GM23338 (cell line): ENCODE results near the gene C6orf89. TPM values are rescaled to one million over a fixed set of nuclear protein-coding genes. Genes with fewer than 3 reads are reported as not detected.

Source experiments
- CTCF ChIP-seq, 2 experiments: fragments of 200-600 bp in 1 of 2; sonication (generic) in 1 of 2; conservative IDR thresholded peaks; 2 replicates each; pipeline versions ENCODE4 v1.5.1 to v1.6.1; 2016 to 2017; ENCODE audit warnings: antibody characterized with exemption in 2 of 2, low read depth in 2 of 2, mild to moderate bottlenecking in 2 of 2, moderate library complexity in 1 of 2
- ETS1 ChIP-seq: IDR thresholded peaks from 2 replicates; pipeline ENCODE4 v1.6.1; 2016; ENCODE audit warnings: antibody characterized with exemption
- EZH2 ChIP-seq: fragments of 200-600 bp; sonication (generic); IDR thresholded peaks from one replicate; pipeline ENCODE4 v1.8.0; 2017; ENCODE audit warnings: antibody characterized with exemption, mild to moderate bottlenecking, low read depth; ENCODE audit not compliant: unreplicated experiment
- POLR2AphosphoS5 ChIP-seq: IDR thresholded peaks from 2 replicates; pipeline ENCODE4 v1.6.1; 2016; ENCODE audit warnings: antibody characterized with exemption, low read depth
- ZNF114 ChIP-seq: fragments of 250-450 bp; sonication (Bioruptor Pico); IDR thresholded peaks from 2 replicates; pipeline ENCODE4 v1.5.0; 2020; ENCODE audit warnings: mild to moderate bottlenecking, moderate library complexity
- ZNF331 ChIP-seq: fragments of 250-450 bp; sonication (Bioruptor Pico); IDR thresholded peaks from 2 replicates; pipeline ENCODE4 v1.5.0; 2020; ENCODE audit warnings: low read depth, mild to moderate bottlenecking, moderate library complexity
- ZNF462 ChIP-seq: fragments of 250-450 bp; sonication (Bioruptor Pico); IDR thresholded peaks from 2 replicates; pipeline ENCODE4 v1.5.0; 2020; ENCODE audit warnings: mild to moderate bottlenecking, moderate library complexity
- polyA plus RNA-seq: library from polyadenylated mRNA; unstranded; fragments of >200 nt; fragmentation: Nextera tagmentation; extraction: Ambion mirVana; gene quantifications from 2 replicates; pipeline ENCODE4 v1.2.1, GENCODE V29; 2016
- total RNA-seq: library from RNA; depleted of rRNA; stranded (reverse); fragments of >200 nt; shearing (Covaris generic); gene quantifications from 2 replicates; pipeline ENCODE4 v1.2.3, GENCODE V29; 2014

C6orf89 gene
- total and polyA plus RNA-seq, 2 experiments from 2014 or later: 3.7 to 7.9 TPM

- TF ChIP-seq ZNF462 (no peak), ETS1 (no peak), ZNF331 (CRISPR knock-in tag) (no peak), EZH2 (no peak), POLR2AphosphoS5 (no peak), ZNF114 (CRISPR knock-in tag) (no peak), CTCF (conservative IDR thresholded peaks at IDR 0.05; ENCODE audit: low read depth in 2 of 2) (no peak)
Observed at GRCh38 chr6:36867471-36868224, 18.1 kb upstream of the C6orf89 start (continued).
